ENCODE results near the gene ADSS2. TPM values are rescaled to one million over a fixed set of nuclear protein-coding genes. Genes with fewer than 3 reads are reported as not detected.

The ADSS2 gene
- total RNA-seq, 1 donor: 70.0 TPM

- no peak for DNase-seq (ENCODE audit: low read depth)
- no peak overlapping the region for H3K4me3 ChIP-seq (ENCODE audit: low read depth, low read length)
- TF ChIP-seq CTCF (IDR thresholded peaks at IDR 0.05; ENCODE audit: insufficient read depth, low read depth, low read length): no peak
Observed at GRCh38 chr1:244445320-244446181, 6.2 kb downstream of the ADSS2 start.

DNA sequence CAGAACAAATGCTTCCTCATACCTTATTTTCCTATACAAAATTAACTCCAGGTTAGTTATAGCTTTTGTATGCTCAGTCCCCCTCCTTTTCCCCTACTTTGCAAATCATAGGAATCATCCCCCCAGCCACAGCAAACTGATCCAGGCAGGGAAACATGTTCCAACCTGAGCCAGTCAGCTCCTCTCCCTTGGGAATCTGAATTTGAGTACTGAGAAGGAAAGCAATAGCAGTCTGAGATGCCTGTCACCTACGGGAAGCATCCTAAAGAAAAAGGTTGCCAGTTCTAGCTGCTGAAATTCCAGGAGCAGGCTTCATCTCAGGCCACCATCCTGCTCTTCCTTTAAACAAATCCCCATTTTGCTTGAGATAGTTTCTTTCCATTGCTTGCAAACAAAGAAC lies 6.9 kb downstream of the ADSS2 start:
- H3K4me3 ChIP-seq (ENCODE audit: low read depth, low read length): no peak overlapping the region
- no peak for TF ChIP-seq CTCF (IDR thresholded peaks at IDR 0.05; ENCODE audit: insufficient read depth, low read depth, low read length)
- DNase-seq (ENCODE audit: low read depth): no peak

DNA sequence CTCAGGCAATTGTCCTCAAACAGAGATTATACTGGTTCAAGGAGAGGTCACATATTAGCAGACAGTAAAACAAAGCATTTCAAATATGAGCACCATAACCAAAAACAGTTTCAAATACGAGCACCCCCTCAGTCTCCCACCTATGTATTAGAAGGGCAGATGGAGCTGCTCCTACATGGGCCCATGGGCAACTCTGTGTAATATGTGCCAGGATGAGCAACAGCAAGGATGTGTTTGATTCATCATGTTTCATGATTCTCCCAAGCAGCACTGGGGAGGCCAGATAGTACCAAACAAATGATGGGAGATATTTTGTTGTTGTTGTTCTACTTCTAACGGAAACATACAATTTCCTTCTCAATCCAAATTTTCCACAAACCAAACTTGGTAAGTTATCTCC lies 8.9 kb downstream of the ADSS2 start:
- no peak overlapping the region for H3K4me3 ChIP-seq (ENCODE audit: low read depth, low read length)
- no peak for TF ChIP-seq CTCF (IDR thresholded peaks at IDR 0.05; ENCODE audit: insufficient read depth, low read depth, low read length)
- no peak for DNase-seq (ENCODE audit: low read depth)

GRCh38 chr1:244439391-244440032 lies 12.2 kb downstream of the ADSS2 start:
- no peak overlapping the region for H3K4me3 ChIP-seq (ENCODE audit: low read depth, low read length)
- no peak for DNase-seq (ENCODE audit: low read depth)
- no peak for TF ChIP-seq CTCF (IDR thresholded peaks at IDR 0.05; ENCODE audit: insufficient read depth, low read depth, low read length)

DNA sequence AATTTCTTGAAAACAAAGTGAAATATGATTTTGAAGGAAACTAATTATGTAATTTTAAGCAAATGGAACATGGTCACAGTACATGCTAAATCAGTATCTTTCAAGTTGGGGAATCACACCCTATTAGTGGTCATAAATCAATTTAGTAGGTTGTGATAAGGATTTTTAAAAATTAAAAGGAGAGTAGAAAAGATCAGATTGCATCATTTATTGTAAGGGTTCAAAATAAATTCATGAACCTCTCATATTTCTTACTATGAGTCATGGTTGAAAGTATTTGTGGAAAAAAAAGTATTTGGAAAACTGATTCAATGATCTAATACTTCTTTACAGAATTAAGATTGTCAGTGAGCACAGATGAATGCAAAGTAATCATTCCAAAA lies 14.6 kb downstream of the ADSS2 start:
- no peak overlapping the region for H3K4me3 ChIP-seq (ENCODE audit: low read depth, low read length)
- no peak for DNase-seq (ENCODE audit: low read depth)
- no peak for TF ChIP-seq CTCF (IDR thresholded peaks at IDR 0.05; ENCODE audit: insufficient read depth, low read depth, low read length)

DNA sequence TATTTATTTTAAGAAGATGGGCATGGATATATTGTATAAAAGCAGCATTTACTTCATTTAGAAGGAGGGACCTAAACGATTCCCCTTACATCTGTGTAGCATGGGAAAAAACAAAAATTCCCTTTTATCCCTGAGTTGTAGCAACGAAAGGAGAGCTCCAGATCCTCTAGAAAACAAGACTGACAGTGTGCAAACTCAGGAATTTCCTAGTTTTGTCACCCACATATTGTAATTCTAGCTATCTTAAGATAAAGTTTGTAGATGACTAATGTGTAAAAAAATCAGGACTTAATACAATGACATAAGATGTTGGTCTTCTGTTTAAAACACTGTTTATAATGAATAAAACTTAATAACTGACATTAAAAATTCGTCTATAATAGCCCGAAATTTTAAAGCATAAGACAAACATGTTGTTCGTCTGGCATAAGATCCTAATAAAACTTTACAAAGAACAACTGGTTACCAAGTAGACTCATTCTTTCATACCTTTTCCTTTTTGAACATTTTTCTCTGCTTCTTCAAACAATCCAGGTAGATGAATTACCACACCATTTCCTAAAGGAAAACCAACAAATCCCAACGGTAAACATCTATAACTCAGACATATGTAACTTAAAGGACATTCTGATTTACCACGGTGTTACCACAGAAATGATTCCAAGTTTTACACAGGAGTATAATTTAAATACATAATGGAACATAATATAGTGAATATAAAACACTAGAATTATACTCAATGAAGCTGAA lies 15.2 kb downstream of the ADSS2 start:
- no peak overlapping the region for H3K4me3 ChIP-seq (ENCODE audit: low read depth, low read length)
- no peak for TF ChIP-seq CTCF (IDR thresholded peaks at IDR 0.05; ENCODE audit: insufficient read depth, low read depth, low read length)
- DNase-seq (ENCODE audit: low read depth): no peak

All from fibroblast of villous mesenchyme (primary cell).